Measurements from ENCODE around the gene CDKAL1.

The CDKAL1 gene

GRCh38 chr6:20907486-20908071, 373.3 kb downstream of the CDKAL1 start:
- no peak for DNase-seq (ENCODE audit: low read depth)
- TF ChIP-seq CTCF (conservative IDR thresholded peaks at IDR 0.05; ENCODE audit: low read depth, low read length), result no peak
- H3K4me3 ChIP-seq (ENCODE audit: low read depth, low read length), result no peak overlapping the region

DNA sequence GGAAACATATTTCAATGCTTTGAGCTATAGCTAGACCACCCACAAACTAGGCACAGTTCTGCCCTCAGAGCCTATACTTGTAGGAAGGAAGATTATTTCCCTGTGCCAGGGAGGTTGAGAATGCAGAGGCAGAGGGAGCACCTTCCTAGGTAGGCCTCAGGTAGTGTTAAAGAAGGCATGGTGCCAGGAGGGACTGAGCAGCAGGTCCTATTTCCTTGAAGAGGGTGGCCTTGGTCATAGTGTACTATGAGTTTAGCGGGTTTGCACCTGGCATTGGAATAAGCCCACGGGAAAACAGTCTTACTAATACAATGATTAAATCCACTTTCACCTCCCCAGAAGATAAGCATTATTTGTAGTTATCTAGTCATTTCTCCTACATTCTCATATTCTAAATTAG, 375.4 kb downstream of the CDKAL1 start:
- no peak for TF ChIP-seq CTCF (conservative IDR thresholded peaks at IDR 0.05; ENCODE audit: low read depth, low read length)
- DNase-seq (ENCODE audit: low read depth), result no peak
- no peak overlapping the region for H3K4me3 ChIP-seq (ENCODE audit: low read depth, low read length)

DNA sequence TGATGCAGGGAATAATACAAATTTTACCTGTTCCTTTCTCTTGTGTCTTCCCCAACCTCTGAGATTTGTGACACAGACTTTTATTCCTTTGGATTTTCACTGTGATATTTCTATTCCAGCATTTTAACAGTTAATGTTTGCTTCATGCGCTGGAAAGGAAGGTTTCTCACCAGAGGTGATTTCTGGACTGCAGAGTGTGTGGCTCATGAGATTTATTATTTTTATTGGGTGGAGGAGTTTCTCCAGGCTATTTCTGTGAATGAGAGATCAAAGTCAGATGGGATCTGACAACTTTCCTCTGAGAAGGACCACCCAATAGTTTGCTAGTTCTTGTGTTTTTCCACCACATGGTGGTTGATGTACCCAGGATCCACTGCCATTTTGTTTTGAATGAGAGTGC, 377.5 kb downstream of the CDKAL1 start:
- no peak overlapping the region for H3K4me3 ChIP-seq (ENCODE audit: low read depth, low read length)
- no peak for DNase-seq (ENCODE audit: low read depth)
- TF ChIP-seq CTCF (conservative IDR thresholded peaks at IDR 0.05; ENCODE audit: low read depth, low read length), result no peak

DNA sequence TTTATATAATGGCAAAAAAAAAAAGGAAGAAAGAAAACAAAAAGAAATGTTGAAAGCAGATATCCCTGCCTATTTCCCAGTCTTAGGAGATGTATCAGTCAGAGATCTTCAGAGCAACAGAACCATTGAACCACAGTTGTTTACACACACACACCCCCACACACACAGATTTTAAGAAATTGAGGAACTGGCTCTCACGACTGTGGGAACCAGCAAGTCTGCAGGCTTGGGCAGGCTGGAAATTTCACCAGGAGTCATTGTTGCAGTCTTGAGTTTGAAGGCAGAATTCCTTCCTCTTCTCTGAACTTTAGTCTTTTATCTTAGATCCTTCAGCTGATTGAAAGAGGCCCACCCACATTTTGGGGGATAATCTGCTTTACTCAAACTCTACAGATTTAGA, 380.9 kb downstream of the CDKAL1 start:
- no peak for DNase-seq (ENCODE audit: low read depth)
- H3K4me3 ChIP-seq (ENCODE audit: low read depth, low read length), result no peak overlapping the region
- TF ChIP-seq CTCF (conservative IDR thresholded peaks at IDR 0.05; ENCODE audit: low read depth, low read length), result no peak

- H3K4me3 ChIP-seq (ENCODE audit: low read depth, low read length), result no peak overlapping the region
- DNase-seq (ENCODE audit: low read depth), result no peak
- no peak for TF ChIP-seq CTCF (conservative IDR thresholded peaks at IDR 0.05; ENCODE audit: low read depth, low read length)
These were observed 381.4 kb downstream of the CDKAL1 start for GRCh38 chr6:20915626-20916025.

GRCh38 chr6:20916086-20916485, 381.8 kb downstream of the CDKAL1 start:
- peak; percentile 90 for DNase-seq (ENCODE audit: low read depth)
- TF ChIP-seq CTCF (conservative IDR thresholded peaks at IDR 0.05; ENCODE audit: low read depth, low read length), result no peak
- no peak overlapping the region for H3K4me3 ChIP-seq (ENCODE audit: low read depth, low read length)

DNA sequence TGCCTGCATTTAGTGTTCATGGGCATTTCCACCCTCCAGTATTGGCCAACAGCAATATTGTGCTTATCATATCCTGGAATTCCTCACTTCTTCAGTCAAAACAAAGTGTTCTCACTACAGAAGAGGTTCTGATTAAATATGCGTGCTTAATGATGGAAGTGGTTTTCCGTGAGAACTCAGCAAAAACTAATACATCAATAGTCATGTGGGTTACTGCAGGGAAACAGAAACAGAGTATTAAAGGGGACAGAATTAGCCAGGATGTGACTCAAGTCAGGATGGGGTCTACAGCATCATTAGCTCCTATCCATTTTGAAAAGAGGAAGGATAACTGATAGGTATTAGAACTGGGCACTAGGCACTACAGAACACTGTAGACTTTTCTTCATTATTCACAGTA, 384.6 kb downstream of the CDKAL1 start:
- no peak for TF ChIP-seq CTCF (conservative IDR thresholded peaks at IDR 0.05; ENCODE audit: low read depth, low read length)

More for the DNA sequence above, 384.6 kb downstream of the CDKAL1 start:
- peak; percentile 23 for DNase-seq (ENCODE audit: low read depth)
- no peak overlapping the region for H3K4me3 ChIP-seq (ENCODE audit: low read depth, low read length)

All from choroid plexus epithelial cell (primary cell).